OCI-LY7 (cell line): ENCODE data around the gene RNF123. TPM values are rescaled to one million over a fixed set of nuclear protein-coding genes. Genes with fewer than 3 reads are reported as not detected.

ENCODE experiments used
- BruUV-seq: library from RNA; stranded (reverse); fragments of 400-500 nt; replicated peaks from 2 replicates; lab custom pipeline; 2021; lab: Mats Ljungman, UMichigan
- CTCF ChIA-PET: fragments of 300-600 bp; sonication (Branson Sonifier 250); formaldehyde crosslinking; loops from one replicate; lab custom pipeline; 2022; ENCODE audit warnings: antibody characterized with exemption; ENCODE audit not compliant: unreplicated experiment; lab: Charles Lee
- POLR2A ChIA-PET: fragments of 300-600 bp; sonication (Branson Sonifier 250); formaldehyde crosslinking; loops from one replicate; lab custom pipeline; 2022; ENCODE audit warnings: antibody characterized with exemption; lab: Charles Lee
- DNase-seq: peaks from one replicate; pipeline ENCODE4 v3.0.0-alpha.2; 2015; ENCODE audit warnings: low spot score
- H2AFZ ChIP-seq: fragments of 200-600 bp; sonication (generic), shearing (Covaris generic); 2 replicates; pipeline ENCODE4 v1.6.1; 2014; ENCODE audit warnings: mild to moderate bottlenecking, antibody characterized with exemption, low read length, moderate library complexity
- H3K27ac ChIP-seq: fragments of 200-600 bp; sonication (generic); 2 replicates; pipeline ENCODE4 v1.5.1; 2014; ENCODE audit warnings: mixed run types, low read depth, mild to moderate bottlenecking, moderate library complexity, low read length, inconsistent platforms; ENCODE audit not compliant: poor library complexity, severe bottlenecking
- H3K36me3 ChIP-seq: fragments of 200-600 bp; sonication (generic); 2 replicates; pipeline ENCODE4 v1.6.1; 2014; ENCODE audit warnings: mild to moderate bottlenecking, antibody characterized with exemption, low read length, moderate library complexity, mixed read lengths; ENCODE audit not compliant: insufficient read depth
- H3K4me1 ChIP-seq: fragments of 200-600 bp; sonication (generic); 2 replicates; pipeline ENCODE4 v1.5.1; 2014; ENCODE audit warnings: mild to moderate bottlenecking, low read length; ENCODE audit not compliant: insufficient read depth, poor library complexity, severe bottlenecking
- H3K4me2 ChIP-seq: fragments of 200-600 bp; sonication (generic); 2 replicates; pipeline ENCODE4 v1.6.1; 2014; ENCODE audit warnings: mild to moderate bottlenecking, low read length
- H3K4me3 ChIP-seq: fragments of 200-600 bp; sonication (generic); 2 replicates; pipeline ENCODE4 v1.5.1; 2014; ENCODE audit warnings: mild to moderate bottlenecking, low read depth, low read length; ENCODE audit not compliant: poor library complexity, severe bottlenecking
- H3K79me2 ChIP-seq: fragments of 200-600 bp; sonication (generic); 2 replicates; pipeline ENCODE4 v1.6.1; 2016; ENCODE audit warnings: low read depth, mild to moderate bottlenecking, low read length, moderate library complexity, mixed read lengths; ENCODE audit not compliant: insufficient read depth
- H3K9me2 ChIP-seq: fragments of 200-600 bp; sonication (generic); 2 replicates; pipeline ENCODE4 v1.6.1; 2016; ENCODE audit warnings: mild to moderate bottlenecking, low read length, mixed read lengths; ENCODE audit not compliant: insufficient read depth
- H3K9me3 ChIP-seq: fragments of 200-600 bp; sonication (generic); 2 replicates; pipeline ENCODE4 v1.6.1; 2014; ENCODE audit warnings: mild to moderate bottlenecking, mixed run types, low read length, mixed read lengths
- H4K20me1 ChIP-seq: fragments of 200-600 bp; sonication (generic); 2 replicates; pipeline ENCODE4 v1.6.1; 2014; ENCODE audit warnings: mild to moderate bottlenecking, antibody characterized with exemption, low read length, moderate library complexity, mixed read lengths; ENCODE audit not compliant: insufficient read depth
- EZH2phosphoT487 ChIP-seq: fragments of 200-600 bp; sonication (generic); IDR thresholded peaks from 2 replicates; pipeline ENCODE4 v1.6.1; 2018; ENCODE audit warnings: low read depth, borderline replicate concordance, mild to moderate bottlenecking, mixed run types, antibody characterized with exemption, low read length, moderate library complexity, mixed read lengths
- intact Hi-C: fragments of 100-400 bp; cut with micrococcal nuclease; formaldehyde crosslinking; loops from one replicate; pipeline ENCODE4 v1.10.0; 2022; ENCODE audit not compliant: unreplicated experiment
- total RNA-seq, 2 experiments: library from RNA; depleted of rRNA in 1 of 2; stranded (reverse); fragments of >200 nt in 1 of 2; shearing (Covaris generic) in 1 of 2; gene quantifications; 2 replicates each; pipeline ENCODE4 v1.2.3, GENCODE V29; 2014 to 2022
- TF ChIP-seq, protein P1 (sequence below): fragments of 200-600 bp; sonication (generic); conservative IDR thresholded peaks from 2 replicates; pipeline ENCODE4 v1.5.1; 2014; ENCODE audit warnings: mild to moderate bottlenecking, antibody characterized with exemption, low read length, moderate library complexity, mixed read lengths

The RNF123 gene
- total RNA-seq, 2 experiments from 2014 or later = 20.8 to 48.4 TPM

DNA sequence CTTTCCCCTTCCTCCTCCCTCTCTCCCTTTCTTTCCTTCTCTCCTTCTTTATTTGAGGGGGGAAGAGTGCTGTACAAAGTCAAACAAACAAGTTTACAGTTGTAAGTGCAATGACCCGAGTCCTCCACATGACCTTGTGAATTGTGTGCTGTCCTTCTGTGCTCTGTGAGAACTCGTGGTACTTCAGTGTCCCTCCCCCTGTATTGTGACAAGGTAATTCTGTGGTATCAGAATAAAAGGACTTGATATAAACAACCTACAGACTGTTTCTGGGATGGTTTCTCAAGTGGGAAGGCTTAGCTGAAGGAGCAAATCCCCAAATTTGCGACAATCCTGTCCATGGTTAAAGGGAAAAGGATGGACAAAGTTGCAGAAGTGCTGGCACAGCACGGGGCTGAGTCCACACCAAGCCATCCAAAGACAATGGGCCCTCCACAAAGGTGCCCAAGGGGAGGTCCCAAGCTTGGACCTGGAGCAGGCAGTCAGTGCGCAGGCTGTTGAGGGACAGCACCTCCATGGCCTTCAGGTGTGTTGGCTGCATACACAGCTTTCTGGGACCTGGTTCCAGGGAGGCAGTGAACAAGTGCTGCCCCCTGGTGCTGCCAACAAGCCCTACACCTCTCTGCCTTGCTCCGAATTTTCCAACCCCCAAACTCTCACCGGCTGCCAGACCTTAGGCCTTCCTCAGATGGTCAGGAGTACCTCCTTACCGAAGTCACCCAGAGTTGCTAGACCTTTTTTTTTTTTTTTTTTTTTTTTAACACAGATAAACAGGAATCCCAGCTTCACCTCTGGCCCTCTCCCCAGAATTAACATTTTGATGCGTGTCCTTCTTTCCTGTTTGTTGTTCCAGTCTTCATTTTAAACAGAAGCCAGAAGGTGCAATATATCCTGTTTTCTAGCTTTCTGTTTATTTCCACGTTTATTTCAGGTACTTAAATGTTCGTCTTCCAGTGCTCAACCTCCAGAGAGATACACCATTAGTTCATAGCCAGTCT, 17.8 kb upstream of the RNF123 start:
- ChIA-PET CTCF (interaction anchor here (1.6 kb wide), 2 partner anchors 132 to 134 kb away, joined by 5 to 6 read pairs; no protein-coding TSS in a partner anchor), POLR2A (interaction anchor here (0.6 to 2.8 kb wide), 6 partner anchors 19 to 643 kb away, joined by 3 to 18 read pairs (median 3); no protein-coding TSS in a partner anchor)
- Histone ChIP-seq H3K4me2 (peak overlapping the region; percentile 52), H3K79me2 (peaks cover 8% of the 10 kb centered on the region; the same call in 1 of the 2 replicates), H2AFZ (no peak overlapping the region), H3K36me3 (peaks cover 10% of the 10 kb centered on the region), H4K20me1 (no peaks in the 10 kb centered on the region), H3K4me3 (peak overlapping the region; percentile 5), H3K9me3 (no peaks in the 10 kb centered on the region), H3K9me2 (no peaks in the 10 kb centered on the region), H3K4me1 (peaks cover 17% of the 10 kb centered on the region), H3K27ac (peak overlapping the region; percentile 19)
- intact Hi-C loops = loop anchor here (1.0 to 5.0 kb wide), 3 partner anchors 132 to 579 kb away; partner anchors contain the start of genes QRICH1 and USP4
- DNase-seq = peak; percentile 78
- BruUV-seq = TSS peak; percentile 56
- TF ChIP-seq, protein P1, sequence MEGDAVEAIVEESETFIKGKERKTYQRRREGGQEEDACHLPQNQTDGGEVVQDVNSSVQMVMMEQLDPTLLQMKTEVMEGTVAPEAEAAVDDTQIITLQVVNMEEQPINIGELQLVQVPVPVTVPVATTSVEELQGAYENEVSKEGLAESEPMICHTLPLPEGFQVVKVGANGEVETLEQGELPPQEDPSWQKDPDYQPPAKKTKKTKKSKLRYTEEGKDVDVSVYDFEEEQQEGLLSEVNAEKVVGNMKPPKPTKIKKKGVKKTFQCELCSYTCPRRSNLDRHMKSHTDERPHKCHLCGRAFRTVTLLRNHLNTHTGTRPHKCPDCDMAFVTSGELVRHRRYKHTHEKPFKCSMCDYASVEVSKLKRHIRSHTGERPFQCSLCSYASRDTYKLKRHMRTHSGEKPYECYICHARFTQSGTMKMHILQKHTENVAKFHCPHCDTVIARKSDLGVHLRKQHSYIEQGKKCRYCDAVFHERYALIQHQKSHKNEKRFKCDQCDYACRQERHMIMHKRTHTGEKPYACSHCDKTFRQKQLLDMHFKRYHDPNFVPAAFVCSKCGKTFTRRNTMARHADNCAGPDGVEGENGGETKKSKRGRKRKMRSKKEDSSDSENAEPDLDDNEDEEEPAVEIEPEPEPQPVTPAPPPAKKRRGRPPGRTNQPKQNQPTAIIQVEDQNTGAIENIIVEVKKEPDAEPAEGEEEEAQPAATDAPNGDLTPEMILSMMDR = peak; percentile 89
- no peak for TF ChIP-seq EZH2phosphoT487

DNA sequence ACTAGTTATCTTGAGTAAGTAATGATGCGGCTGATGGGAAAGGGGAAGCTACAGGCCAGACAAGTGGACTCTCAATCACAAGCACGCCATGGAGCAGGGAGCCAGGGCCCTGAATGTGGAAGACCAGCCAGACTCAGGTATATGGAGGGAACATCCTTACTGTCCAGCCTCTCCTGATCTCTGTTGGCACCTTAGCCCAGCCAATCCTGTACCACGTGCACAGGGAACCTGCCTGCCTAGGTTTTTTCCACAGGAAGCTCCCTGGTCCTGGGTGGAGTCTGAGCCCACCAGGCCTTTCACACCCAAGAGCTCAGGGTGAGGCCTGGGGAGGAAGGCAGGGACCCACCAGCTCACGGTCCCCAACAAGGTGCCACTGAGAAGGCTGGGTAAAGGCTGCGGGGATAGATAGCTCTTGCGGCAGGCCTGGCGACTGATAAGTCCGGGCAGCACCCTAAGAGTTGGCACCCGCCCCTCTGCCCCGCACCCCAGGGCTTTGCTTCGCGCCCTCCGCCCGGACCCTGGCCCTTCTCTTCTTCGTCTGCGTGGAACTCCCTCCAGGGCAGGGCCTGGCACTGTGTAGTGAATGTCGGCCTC, 16.1 kb upstream of the RNF123 start:
- H3K9me2 ChIP-seq = no peaks in the 10 kb centered on the region
- H4K20me1 ChIP-seq = no peaks in the 10 kb centered on the region
- ChIA-PET POLR2A (interaction anchor here (0.6 to 2.8 kb wide), 4 partner anchors 133 to 508 kb away, joined by 3 to 18 read pairs (median 5); partner anchors contain the start of gene USP4), CTCF (interaction anchor here (1.4 kb wide), 1 partner anchor 134 kb away, joined by 10 read pairs; no protein-coding TSS in a partner anchor)
- peak overlapping the region; percentile 53; the same call in 1 of the 2 replicates for H2AFZ ChIP-seq
- H3K4me2 ChIP-seq = peak overlapping the region; percentile 83
- DNase-seq = peak; percentile 51
- peaks cover 25% of the 10 kb centered on the region for H3K36me3 ChIP-seq
- TF ChIP-seq, protein P1 = no peak
- no peak for TF ChIP-seq EZH2phosphoT487
- H3K27ac ChIP-seq = peak overlapping the region; percentile 84
- peaks cover 8% of the 10 kb centered on the region; the same call in 1 of the 2 replicates for H3K79me2 ChIP-seq
- BruUV-seq = no TSS peak
- H3K4me1 ChIP-seq = peaks cover 17% of the 10 kb centered on the region
- intact Hi-C loops = loop anchor here (5.0 kb wide), 2 partner anchors 331 to 581 kb away; partner anchors contain the start of genes QRICH1 and USP4
- peak overlapping the region; percentile 89 for H3K4me3 ChIP-seq
- H3K9me3 ChIP-seq = no peaks in the 10 kb centered on the region
